Measurements from ENCODE around the gene MED31. TPM values are rescaled to one million over a fixed set of nuclear protein-coding genes. Genes with fewer than 3 reads are reported as not detected.
"Not testable (repeated sequence)": the region's sequence is repeated elsewhere in the genome, so short reads cannot be mapped to it uniquely, and the experiment has no call there.

MED31 gene
- total RNA-seq, 1 donor: 14.2 TPM

DNA sequence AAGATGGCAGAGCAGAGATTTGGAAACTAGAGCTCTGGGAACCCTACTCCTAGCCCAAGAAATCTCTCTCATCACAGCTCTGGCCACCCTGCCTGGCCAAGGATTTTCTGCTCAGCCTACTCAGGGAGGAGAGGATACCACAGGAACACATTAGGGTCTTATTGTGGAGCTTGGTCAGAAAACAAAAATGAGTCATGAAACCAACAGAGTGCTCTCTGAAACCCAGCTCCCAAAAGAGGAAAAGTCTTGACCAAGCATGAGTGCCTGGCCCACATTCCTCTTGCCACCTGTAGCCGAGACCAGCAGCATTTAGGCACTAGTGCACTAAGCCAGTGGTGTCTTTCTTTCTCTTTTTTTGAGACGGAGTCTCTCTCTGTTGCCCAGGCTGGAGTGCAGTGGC, 43.6 kb upstream of the MED31 start:
- no peak overlapping the region for H3K4me3 ChIP-seq (ENCODE audit: low read depth, low read length)
- DNase-seq (ENCODE audit: low read depth): no peak
- TF ChIP-seq, protein P1, sequence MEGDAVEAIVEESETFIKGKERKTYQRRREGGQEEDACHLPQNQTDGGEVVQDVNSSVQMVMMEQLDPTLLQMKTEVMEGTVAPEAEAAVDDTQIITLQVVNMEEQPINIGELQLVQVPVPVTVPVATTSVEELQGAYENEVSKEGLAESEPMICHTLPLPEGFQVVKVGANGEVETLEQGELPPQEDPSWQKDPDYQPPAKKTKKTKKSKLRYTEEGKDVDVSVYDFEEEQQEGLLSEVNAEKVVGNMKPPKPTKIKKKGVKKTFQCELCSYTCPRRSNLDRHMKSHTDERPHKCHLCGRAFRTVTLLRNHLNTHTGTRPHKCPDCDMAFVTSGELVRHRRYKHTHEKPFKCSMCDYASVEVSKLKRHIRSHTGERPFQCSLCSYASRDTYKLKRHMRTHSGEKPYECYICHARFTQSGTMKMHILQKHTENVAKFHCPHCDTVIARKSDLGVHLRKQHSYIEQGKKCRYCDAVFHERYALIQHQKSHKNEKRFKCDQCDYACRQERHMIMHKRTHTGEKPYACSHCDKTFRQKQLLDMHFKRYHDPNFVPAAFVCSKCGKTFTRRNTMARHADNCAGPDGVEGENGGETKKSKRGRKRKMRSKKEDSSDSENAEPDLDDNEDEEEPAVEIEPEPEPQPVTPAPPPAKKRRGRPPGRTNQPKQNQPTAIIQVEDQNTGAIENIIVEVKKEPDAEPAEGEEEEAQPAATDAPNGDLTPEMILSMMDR (IDR thresholded peaks at IDR 0.05; ENCODE audit: insufficient read depth, low read depth, low read length): no peak

DNA sequence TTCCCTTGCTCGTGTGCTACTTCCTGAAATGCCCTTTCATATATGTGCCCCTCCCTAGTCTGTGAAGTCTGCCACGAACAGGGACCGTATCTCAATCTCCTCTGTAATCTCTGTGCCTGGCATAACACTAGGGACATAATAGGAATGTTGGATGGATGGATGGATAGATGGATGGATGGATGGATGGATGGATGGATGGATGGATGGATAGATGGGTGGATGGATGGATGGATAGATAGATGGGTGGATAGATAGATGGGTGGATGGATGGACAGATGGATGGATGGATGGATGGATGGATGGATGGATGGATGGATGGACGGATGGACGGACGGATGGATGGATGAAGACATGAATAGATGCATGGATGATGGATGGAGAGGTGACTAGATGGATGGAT, 40.6 kb upstream of the MED31 start:
- DNase-seq (ENCODE audit: low read depth); H3K4me3 ChIP-seq (ENCODE audit: low read depth, low read length): not testable (repeated sequence)

DNA sequence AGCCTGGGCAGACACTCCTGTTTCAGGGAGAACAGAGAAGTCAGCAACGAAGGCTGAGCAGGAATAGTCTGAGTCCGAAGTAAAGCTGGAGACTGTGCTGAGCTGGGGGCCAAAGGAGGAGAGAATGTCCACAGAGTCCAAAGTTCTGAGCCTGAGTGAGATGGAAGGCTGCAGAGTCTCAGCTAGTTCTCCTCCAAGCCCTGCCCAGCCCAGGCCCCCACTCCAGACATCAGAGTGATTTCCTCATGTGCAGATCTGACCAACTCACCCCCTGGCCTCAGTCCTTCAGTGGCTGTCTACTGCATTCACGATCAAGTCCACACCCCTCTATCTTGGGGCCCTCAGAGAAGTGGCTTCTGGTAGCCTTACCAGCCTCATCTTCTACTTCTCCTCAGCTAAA, 40.1 kb upstream of the MED31 start:
- TF ChIP-seq, protein P1 (IDR thresholded peaks at IDR 0.05; ENCODE audit: insufficient read depth, low read depth, low read length): no peak
- H3K4me3 ChIP-seq (ENCODE audit: low read depth, low read length): no peak overlapping the region

DNA sequence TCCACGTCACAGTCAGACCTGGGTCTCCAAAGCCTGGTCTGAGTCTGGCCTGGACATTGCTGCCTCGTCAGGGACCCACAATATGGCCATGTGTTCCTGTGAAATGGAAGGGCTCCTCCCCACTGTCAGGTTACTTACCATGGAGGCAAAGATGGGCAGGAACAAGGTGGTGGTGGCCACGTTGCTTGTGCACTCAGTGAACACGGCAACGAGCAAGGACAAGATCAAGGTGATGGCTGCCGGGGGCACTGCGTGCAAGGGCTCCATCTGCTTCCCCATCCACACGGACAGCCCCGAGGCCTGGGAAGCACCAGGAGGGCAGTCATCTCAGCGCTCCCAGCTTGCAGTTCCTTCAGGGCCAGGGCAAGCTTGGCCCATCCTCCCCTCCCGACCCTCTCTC, 39.2 kb upstream of the MED31 start:
- TF ChIP-seq, protein P1 (IDR thresholded peaks at IDR 0.05; ENCODE audit: insufficient read depth, low read depth, low read length): no peak
- no peak for DNase-seq (ENCODE audit: low read depth)
- H3K4me3 ChIP-seq (ENCODE audit: low read depth, low read length): no peak overlapping the region

More for the DNA sequence above, 40.1 kb upstream of the MED31 start:
- DNase-seq (ENCODE audit: low read depth): no peak

DNA sequence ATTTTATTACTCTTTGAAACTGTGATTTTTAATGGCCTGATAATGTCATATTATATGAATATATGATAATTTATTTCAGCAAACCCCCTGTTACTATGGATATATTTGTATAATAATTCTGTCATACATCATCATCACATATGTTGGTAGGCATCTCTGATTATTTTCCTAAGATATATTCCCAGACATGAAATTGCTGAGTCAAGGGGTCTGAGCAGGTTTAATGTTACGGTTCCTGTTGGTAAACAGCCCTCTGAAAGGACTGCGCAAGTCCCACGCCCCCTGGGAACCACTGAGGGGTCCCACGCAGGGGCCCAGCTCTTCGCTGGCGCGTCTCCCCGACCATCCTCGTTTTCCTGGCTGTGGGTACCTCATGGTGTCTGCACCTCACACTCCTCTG, 37.5 kb upstream of the MED31 start:
- no peak for DNase-seq (ENCODE audit: low read depth)
- TF ChIP-seq, protein P1 (IDR thresholded peaks at IDR 0.05; ENCODE audit: insufficient read depth, low read depth, low read length): no peak
- H3K4me3 ChIP-seq (ENCODE audit: low read depth, low read length): no peak overlapping the region

DNA sequence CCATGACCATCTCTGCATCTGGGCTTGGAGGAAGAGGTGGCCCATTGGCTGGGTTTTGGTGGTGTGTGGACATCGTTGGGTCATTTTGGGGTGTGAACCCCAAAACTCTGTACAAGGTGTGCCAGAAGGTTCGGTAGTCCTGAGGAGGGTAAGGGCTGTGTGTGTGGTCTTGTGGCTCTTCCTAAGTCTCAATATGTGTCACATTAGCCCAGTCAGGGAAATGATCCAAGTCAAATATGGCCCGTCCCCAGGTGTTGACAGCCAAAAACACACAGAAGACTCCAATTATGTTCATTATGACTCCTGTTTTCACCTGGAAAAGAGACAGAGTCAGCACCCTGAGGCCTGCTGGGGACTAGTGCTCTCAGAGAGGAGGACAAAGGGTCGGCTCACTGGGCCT, 34.6 kb upstream of the MED31 start:
- no peak for DNase-seq (ENCODE audit: low read depth)
- TF ChIP-seq, protein P1 (IDR thresholded peaks at IDR 0.05; ENCODE audit: insufficient read depth, low read depth, low read length): no peak

DNA sequence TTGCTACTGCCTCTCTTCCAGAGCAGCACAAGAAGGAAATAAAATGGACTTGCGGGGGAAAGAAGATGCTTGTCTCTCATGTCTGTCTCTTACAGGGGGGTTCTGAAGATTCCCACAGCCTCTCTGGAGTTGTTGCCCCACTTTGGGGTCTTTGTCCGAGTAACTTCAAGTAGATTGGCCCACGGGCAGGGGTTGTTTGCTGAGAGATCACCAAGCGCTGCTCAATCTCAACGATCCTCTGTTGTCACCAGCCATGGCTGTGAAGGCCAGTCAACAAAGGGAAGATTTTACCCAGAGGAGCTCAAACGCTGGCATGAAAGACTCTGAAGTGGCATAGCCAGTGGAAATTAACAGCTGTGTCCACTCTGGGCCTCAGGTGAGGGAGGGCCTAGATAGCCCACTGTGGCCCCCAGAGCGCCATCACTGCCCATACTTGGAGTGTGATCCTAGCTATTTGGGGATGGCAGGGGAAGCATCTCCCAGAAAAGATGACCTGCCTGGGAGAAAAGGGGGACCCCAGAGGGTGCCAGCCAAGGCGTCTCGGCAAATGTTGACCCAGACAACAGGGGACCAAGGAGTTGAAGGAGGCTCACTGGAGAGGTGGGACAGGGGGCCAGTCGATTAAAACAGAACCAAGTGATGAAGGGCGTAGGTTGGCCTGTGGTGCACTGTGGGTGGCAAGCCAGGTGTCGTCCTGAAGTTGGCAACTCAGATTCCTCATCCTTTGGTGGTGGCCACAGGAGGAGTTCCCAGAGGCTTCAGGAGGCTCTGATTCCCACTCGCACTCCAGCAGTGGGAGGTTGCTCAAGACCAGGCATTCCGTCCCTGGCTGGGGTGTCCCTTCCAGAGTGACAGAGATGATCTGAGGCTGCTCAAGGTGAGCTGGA, 33.7 kb upstream of the MED31 start:
- H3K4me3 ChIP-seq (ENCODE audit: low read depth, low read length): no peak overlapping the region
- TF ChIP-seq, protein P1 (IDR thresholded peaks at IDR 0.05; ENCODE audit: insufficient read depth, low read depth, low read length): no peak
- DNase-seq (ENCODE audit: low read depth): no peak

More for the DNA sequence above, 34.6 kb upstream of the MED31 start:
- H3K4me3 ChIP-seq (ENCODE audit: low read depth, low read length): no peak overlapping the region
